Retinal pigment epithelial cell (primary cell): ENCODE measurements around the gene RPL22L1.

Experiments
- DNase-seq: peaks from one replicate; pipeline ENCODE4 v3.0.0-alpha.2; 2010; ENCODE audit warnings: low read depth
- H3K4me3 ChIP-seq: 2 replicates; pipeline ENCODE4 v1.5.1; 2011; ENCODE audit warnings: mild to moderate bottlenecking, low read length, control low read depth, moderate library complexity
- CTCF ChIP-seq: conservative IDR thresholded peaks from 2 replicates; pipeline ENCODE4 v1.5.1; 2011; ENCODE audit warnings: low read depth, low read length, control low read depth, inconsistent platforms

Gene RPL22L1

GRCh38 chr3:170864525-170865208, 5.3 kb downstream of the RPL22L1 start:
- no peak for DNase-seq
- H3K4me3 ChIP-seq, result no peak overlapping the region
- TF ChIP-seq CTCF, result no peak

- DNase-seq, result no peak
- no peak overlapping the region for H3K4me3 ChIP-seq
- TF ChIP-seq CTCF, result no peak
Measured at GRCh38 chr3:170863816-170864215, 6.2 kb downstream of the RPL22L1 start.

GRCh38 chr3:170862618-170863374, 7.2 kb downstream of the RPL22L1 start:
- DNase-seq, result no peak
- H3K4me3 ChIP-seq, result no peak overlapping the region
- no peak for TF ChIP-seq CTCF

GRCh38 chr3:170858599-170858998, 11.4 kb downstream of the RPL22L1 start:
- TF ChIP-seq CTCF, result no peak
- H3K4me3 ChIP-seq, result no peak overlapping the region
- DNase-seq, result no peak

GRCh38 chr3:170852324-170852723, 17.7 kb downstream of the RPL22L1 start:
- H3K4me3 ChIP-seq, result no peak overlapping the region
- TF ChIP-seq CTCF, result no peak
- no peak for DNase-seq

GRCh38 chr3:170848292-170848917, 21.6 kb downstream of the RPL22L1 start:
- H3K4me3 ChIP-seq, result no peak overlapping the region
- TF ChIP-seq CTCF, result peak; percentile 32
- no peak for DNase-seq
